HFF-Myc (cell line): Measurements from ENCODE around the gene DLX3.

ENCODE experiments used
- DNase-seq: peaks from one replicate; pipeline ENCODE4 v3.0.0-alpha.2; 2011; ENCODE audit warnings: low read depth; ENCODE audit errors: extremely low read depth
- H3K4me3 ChIP-seq: replicated peaks from 2 replicates; pipeline ENCODE4 v1.5.1; 2011; ENCODE audit warnings: low read depth, mild to moderate bottlenecking, control low read depth, low read length
- TF ChIP-seq, protein P1 (sequence below): IDR thresholded peaks from 2 replicates; pipeline ENCODE4 v1.5.1; 2012; ENCODE audit warnings: mild to moderate bottlenecking, low read depth, low read length, control low read depth; ENCODE audit errors: missing control alignments

Gene DLX3

DNA sequence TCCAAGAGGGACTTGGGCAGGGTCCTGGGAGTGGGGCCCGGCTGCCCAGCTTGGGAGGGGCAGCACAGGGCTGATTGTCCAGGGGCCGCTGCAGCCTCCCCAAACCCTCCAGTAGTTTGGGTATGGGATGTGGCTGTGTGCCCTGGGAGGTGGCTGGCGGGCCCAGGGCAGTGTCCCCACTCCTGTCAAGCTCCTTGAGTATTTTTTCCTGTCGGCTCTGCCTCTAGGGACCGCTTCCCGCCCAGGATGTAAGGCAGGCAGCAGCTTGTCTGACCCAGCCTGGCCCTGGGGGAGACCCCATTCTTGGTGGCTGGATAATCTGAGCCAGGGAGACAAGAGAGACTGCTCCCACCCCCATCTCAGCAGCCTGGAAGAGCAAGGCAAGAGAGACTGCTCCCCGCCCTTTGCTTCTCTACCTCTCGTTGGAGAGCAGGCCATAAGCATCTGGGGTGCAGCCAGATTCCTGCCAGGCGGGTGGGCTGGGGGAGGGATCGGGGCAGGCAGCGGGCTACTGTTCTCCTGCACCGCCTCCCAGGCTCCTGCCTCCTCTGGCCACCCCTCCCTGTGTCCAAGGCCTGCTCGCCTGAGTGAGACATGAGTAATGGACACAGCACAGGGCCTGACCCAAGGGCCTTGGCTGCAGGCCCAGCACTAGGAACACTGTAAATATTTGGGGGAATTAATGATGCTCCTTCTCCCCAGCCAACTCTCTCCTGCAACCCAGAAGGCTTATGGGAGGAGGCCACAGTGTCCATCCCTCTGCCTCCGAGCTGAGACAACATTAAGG lies 42.5 kb upstream of the DLX3 start:
- DNase-seq, result no peak
- TF ChIP-seq, protein P1, sequence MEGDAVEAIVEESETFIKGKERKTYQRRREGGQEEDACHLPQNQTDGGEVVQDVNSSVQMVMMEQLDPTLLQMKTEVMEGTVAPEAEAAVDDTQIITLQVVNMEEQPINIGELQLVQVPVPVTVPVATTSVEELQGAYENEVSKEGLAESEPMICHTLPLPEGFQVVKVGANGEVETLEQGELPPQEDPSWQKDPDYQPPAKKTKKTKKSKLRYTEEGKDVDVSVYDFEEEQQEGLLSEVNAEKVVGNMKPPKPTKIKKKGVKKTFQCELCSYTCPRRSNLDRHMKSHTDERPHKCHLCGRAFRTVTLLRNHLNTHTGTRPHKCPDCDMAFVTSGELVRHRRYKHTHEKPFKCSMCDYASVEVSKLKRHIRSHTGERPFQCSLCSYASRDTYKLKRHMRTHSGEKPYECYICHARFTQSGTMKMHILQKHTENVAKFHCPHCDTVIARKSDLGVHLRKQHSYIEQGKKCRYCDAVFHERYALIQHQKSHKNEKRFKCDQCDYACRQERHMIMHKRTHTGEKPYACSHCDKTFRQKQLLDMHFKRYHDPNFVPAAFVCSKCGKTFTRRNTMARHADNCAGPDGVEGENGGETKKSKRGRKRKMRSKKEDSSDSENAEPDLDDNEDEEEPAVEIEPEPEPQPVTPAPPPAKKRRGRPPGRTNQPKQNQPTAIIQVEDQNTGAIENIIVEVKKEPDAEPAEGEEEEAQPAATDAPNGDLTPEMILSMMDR, result no peak
- no peak overlapping the region for H3K4me3 ChIP-seq

DNA sequence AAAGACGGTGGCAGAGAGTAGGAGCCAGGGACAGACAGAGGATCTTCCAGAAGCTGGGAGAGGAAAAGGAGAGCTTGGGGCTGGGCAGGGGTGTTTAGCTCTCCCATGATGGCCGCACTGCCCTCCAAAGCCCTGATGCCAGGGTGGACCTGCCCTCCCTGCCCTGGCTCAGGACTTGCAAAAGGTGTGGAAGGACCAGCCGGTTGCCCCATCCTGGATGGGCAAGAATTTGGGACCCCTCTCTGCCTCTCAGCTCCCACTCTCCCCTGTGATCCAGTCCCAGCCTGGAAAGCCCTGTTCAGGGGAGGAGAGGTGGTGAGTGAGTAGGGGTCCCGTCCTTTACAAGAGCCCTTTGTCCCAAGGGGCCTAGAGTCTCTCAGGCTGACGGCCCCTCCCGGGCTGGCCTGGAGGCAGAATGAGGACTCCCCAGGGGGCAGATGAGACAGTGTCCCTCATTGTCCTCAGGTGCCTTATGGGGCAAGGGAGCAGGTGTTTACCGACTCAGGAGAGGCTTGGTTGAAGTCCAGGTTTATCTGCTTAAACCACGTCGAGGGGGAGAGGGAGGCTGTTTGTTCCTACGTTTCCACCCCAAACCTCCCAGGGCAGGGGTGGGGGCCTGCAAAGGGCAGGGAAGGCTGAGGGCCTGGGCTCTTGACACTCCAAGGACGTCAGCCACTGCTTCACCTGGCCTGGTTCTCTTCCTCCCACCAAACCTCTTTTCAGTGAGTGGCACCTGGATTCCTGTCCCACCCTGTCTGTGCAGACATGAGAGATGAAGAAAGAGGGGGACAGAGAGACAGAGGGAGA lies 41.6 kb upstream of the DLX3 start:
- DNase-seq, result no peak
- H3K4me3 ChIP-seq, result no peak overlapping the region
- TF ChIP-seq, protein P1, result no peak

DNA sequence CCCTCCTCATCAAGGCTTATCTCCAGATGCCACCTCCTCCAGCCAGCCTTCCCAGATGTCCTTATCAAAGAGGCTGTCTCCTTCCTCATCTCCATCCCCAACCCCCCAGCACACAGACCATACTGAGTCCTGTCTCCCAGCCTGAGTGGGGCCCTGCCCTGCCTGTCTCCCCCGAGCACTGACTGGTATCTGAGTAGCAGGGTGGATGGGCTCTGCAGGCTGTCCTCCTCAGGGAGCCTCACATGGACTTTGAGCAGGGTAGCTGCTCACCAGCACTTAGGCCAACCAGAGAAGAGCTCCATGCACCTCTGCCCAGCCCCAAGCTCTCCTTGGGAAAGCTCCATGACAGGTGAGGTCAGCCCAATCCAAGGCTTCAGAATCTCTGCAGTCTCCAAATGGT lies 40.9 kb upstream of the DLX3 start:
- DNase-seq, result no peak
- TF ChIP-seq, protein P1, result no peak
- H3K4me3 ChIP-seq, result no peak overlapping the region

DNA sequence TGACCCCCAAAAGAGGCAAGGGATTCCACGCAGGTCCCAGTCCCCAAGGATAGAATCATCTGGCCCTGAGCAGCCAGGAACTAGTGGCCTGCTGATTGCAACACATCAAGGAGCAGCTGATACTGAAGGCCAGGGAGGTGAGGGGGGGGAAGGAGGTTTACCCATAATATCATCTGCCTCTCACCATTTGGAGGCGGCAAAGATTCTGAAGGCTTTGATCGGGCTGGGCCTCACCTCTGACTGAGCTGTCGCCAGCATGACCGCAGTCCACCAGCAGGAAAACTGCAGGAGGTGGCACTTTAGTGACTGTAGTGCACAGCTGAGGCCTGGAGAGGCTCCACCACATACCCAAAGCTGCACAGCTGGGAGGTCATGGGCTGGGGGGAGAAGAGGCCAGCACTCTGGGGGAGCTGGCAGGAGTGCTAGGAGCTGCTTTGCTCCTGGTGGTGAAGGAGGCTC lies 40.4 kb upstream of the DLX3 start:
- no peak for DNase-seq
- TF ChIP-seq, protein P1, result no peak
- no peak overlapping the region for H3K4me3 ChIP-seq

DNA sequence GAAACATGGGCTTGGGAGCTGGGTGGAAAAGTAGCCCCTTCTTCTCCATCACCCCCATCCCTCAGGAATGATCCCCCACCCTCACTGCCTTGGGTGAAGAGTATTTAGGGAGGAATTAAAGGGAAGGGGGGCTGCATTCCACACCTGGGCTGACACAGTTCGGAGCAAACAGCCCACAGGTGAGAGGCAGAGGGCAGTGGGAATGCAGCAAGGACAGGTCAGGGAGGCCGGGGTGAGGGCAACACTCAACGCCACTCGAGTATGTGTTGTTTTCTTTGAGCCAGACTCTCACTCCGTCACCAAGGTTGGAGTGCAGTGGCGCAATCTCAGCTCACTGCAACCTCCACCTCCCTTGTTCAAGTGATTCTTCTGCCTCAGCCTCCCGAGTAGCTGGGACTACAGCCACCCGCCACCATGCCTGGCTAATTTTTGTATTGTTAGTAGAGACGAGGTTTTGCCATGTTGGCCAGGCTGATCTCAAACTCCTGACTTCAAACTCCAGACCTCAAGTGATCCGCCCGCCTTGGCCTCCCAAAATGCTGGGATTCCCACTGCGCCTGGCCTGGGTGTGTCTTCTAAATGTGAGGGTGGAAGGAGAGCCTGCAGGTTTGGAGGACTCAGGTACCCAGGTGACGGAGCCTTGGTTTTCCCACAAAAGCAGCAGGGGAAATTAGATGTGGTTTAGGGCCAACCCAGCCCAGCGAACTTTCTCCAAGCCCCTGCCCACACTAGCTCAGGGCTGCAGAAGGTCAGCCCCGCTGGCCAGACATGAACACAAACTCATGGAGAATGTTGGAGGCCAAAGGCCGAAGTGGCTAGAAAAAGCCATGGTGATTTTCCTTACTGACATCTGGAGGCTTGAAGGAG lies 39.7 kb upstream of the DLX3 start:
- H3K4me3 ChIP-seq, result no peak overlapping the region
- no peak for DNase-seq
- TF ChIP-seq, protein P1, result no peak

DNA sequence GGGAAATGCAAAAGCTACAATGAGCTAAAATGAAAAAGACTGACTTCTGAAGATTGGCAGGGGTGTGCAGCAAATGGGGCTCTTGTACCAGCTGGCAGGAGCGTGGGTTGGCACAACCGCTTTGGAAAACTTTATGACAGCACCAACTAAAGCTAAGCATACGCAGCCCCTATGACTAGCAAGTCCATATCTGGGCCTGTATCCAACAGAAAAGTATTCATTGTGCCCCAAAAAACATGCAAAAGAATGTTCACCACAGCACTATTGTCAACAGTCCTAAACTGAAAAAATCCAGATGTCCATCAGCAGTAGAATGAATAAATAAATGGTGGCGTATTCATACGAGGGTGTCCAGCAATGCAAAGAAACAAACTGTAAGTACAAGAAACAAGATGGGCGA lies 38.3 kb upstream of the DLX3 start:
- no peak for DNase-seq
- TF ChIP-seq, protein P1, result no peak
- H3K4me3 ChIP-seq, result no peak overlapping the region
